ENCODE measurements around the gene PLD1. TPM values are rescaled to one million over a fixed set of nuclear protein-coding genes. Genes with fewer than 3 reads are reported as not detected.

PLD1 gene
- total RNA-seq, 1 donor from 2014 or later = 59.5 TPM

GRCh38 chr3:171718493-171719185 lies 91.6 kb downstream of the PLD1 start:
- no peak for TF ChIP-seq CTCF (IDR thresholded peaks at IDR 0.05; ENCODE audit: borderline replicate concordance)
- intact Hi-C loops (cut with micrococcal nuclease) = no loop called here
- peaks cover 72% of the 10 kb centered on the region for H3K36me3 ChIP-seq
- H3K4me1 ChIP-seq = no peaks in the 10 kb centered on the region
- peaks cover 12% of the 10 kb centered on the region for H3K9me3 ChIP-seq (replicated peaks)
- H3K27me3 ChIP-seq (ENCODE audit: low read depth) = no peaks in the 10 kb centered on the region
- H3K27ac ChIP-seq (replicated peaks) = no peak overlapping the region
- H3K4me3 ChIP-seq = no peak overlapping the region
- no peak for DNase-seq

DNA sequence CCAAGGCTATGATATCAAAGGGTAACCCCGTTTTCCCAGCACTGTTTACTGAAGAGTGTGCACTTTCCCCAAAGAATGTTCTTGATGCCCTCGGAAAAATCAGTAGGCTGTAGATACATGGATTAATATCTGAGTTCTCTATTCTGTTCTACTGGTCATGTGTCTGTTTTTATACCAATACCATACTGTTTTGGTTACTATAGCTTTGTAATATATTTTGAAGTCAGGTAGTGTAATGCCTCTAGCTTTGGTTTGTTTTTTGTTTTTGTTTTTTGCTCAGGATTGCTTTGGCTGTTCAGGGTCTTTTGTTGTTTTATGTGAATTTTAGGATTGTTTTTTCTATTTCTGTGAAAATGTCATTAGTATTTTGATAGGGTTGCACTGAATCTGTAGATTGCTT lies 95.1 kb downstream of the PLD1 start:
- peaks cover 12% of the 10 kb centered on the region for H3K9me3 ChIP-seq (replicated peaks)
- no peak overlapping the region for H3K27ac ChIP-seq (replicated peaks)
- intact Hi-C loops (cut with micrococcal nuclease) = no loop called here
- no peak for DNase-seq
- peaks cover 7% of the 10 kb centered on the region for H3K4me1 ChIP-seq
- H3K27me3 ChIP-seq (ENCODE audit: low read depth) = no peaks in the 10 kb centered on the region
- TF ChIP-seq CTCF (IDR thresholded peaks at IDR 0.05; ENCODE audit: borderline replicate concordance) = no peak
- peaks cover 76% of the 10 kb centered on the region for H3K36me3 ChIP-seq
- no peak overlapping the region for H3K4me3 ChIP-seq

- no peak for TF ChIP-seq CTCF (IDR thresholded peaks at IDR 0.05; ENCODE audit: borderline replicate concordance)
- H3K4me1 ChIP-seq = peaks cover 7% of the 10 kb centered on the region
- intact Hi-C loops (cut with micrococcal nuclease) = no loop called here
- H3K27me3 ChIP-seq (ENCODE audit: low read depth) = no peaks in the 10 kb centered on the region
- no peak overlapping the region for H3K4me3 ChIP-seq
- no peak for DNase-seq
- H3K36me3 ChIP-seq = peaks cover 90% of the 10 kb centered on the region
- peak overlapping the region; percentile 9 for H3K27ac ChIP-seq (replicated peaks)
- H3K9me3 ChIP-seq (replicated peaks) = peaks cover 12% of the 10 kb centered on the region
Measured at GRCh38 chr3:171712171-171712938, 97.9 kb downstream of the PLD1 start.

DNA sequence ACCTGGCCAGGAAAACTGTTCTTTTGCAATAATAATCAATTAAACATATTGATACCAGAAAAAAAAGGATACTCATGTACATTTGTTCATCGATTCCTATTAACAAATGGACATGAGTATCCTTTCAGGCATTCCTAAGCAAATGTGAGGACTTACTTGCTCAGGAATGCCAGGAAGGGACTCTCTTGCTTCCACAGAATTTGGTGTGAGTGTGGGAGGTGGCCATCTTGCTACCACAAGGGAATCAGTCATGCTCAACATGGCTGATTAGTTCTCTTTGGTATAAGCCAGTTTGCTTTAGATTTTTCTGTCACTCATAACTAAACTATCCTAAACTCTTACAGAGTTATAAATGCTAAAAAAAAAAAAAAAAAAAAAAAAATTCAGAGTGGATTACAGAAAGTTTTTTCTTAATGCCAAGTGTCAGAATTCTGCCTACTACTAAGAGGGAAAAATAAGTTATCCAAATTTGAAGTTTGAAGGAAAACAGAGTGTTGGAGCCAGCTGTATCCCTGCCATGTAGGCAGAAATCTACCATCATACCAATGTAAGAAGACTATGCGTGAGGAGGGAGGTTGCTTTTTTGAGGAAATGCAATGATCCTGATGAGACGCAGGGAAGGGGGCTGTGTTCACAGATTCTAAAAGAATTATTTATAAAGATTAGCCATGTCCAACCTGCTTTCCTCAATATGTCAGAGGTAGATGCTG lies 98.7 kb downstream of the PLD1 start:
- H3K27me3 ChIP-seq (ENCODE audit: low read depth) = no peaks in the 10 kb centered on the region
- peaks cover 7% of the 10 kb centered on the region for H3K4me1 ChIP-seq
- no peak overlapping the region for H3K4me3 ChIP-seq
- no peak for DNase-seq
- TF ChIP-seq CTCF (IDR thresholded peaks at IDR 0.05; ENCODE audit: borderline replicate concordance) = no peak
- H3K9me3 ChIP-seq (replicated peaks) = peaks cover 12% of the 10 kb centered on the region
- intact Hi-C loops (cut with micrococcal nuclease) = no loop called here
- peak overlapping the region; percentile 9 for H3K27ac ChIP-seq (replicated peaks)
- H3K36me3 ChIP-seq = peaks cover 91% of the 10 kb centered on the region

DNA sequence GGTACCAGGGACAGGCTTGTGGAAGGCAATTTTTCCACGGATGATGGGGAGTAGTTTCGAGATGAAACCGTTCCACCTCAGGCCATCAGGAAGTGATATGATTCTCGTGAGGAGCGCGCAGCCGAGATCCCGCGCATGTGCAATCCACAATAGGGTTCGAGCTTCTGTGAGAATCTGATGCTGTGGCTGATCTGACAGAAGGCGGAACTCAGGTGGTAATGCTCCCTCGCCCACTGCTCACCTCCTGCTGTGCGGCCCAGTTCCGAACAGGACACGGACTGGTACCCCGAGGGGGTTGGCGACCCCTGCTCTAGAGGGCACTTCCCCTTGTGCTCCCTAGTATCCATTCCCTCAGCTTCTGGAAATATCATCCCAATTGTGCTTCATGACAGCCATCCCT lies 99.9 kb downstream of the PLD1 start:
- intact Hi-C loops (cut with micrococcal nuclease) = no loop called here
- Histone ChIP-seq H3K9me3 (replicated peaks) (peaks cover 5% of the 10 kb centered on the region), H3K4me3 (no peak overlapping the region), H3K27me3 (ENCODE audit: low read depth) (no peaks in the 10 kb centered on the region), H3K27ac (replicated peaks) (no peak overlapping the region), H3K36me3 (peaks cover 90% of the 10 kb centered on the region), H3K4me1 (peaks cover 7% of the 10 kb centered on the region)
- no peak for TF ChIP-seq CTCF (IDR thresholded peaks at IDR 0.05; ENCODE audit: borderline replicate concordance)
- no peak for DNase-seq
